Measurements from ENCODE around the gene ZNF814.
"Not testable (repeated sequence)": the region's sequence is repeated elsewhere in the genome, so short reads cannot be mapped to it uniquely, and the experiment has no call there.

Gene ZNF814

GRCh38 chr19:57854117-57854516 is 34.7 kb downstream of the ZNF814 start:
- not testable (repeated sequence) for DNase-seq (ENCODE audit: low spot score)

DNA sequence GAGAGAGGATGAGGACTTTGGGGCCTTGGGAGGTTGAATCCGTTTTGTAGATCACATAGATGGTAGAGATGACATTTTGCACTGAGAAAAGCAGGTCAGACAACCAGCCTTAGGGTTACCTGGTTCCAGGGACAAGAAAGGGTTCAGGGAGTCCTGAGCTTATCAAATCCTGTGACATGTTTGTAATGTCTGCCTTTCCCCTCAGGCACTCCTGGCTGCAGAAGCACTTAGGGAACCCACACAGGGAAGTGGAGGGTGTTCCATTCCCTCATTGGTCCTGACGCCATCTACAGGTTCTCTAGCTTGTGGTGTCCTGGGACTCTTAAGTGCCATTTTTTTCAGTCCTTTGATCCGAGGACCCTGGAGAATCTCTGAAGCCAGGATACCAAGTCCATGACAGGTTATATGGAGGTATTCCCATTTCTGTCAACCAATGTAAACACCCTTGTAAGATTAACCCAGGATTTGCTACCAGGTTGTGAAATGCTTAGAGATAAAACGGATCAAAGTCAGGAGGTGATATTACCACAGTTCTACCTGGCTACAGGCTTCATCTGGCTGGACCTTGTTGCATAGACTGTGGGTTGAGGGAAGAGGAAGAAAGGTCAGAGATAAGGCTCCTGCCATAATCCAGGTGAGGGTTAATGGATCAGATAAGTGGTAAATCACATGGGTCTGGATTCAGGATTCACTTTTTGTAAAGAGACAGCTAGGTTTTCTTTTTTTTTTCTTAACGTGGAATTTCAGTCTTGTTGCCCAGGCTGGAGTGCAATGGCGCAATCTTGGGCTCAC is 36.8 kb downstream of the ZNF814 start:
- not testable (repeated sequence) for DNase-seq (ENCODE audit: low spot score)

- DNase-seq (ENCODE audit: low spot score): peak; percentile 14
These were observed 38.3 kb downstream of the ZNF814 start for GRCh38 chr19:57850553-57851017.

GRCh38 chr19:57849666-57850473 is 39.0 kb downstream of the ZNF814 start, which contains the start of gene ZNF587:
Gene ZNF587 (plus strand): TSS chr19:57849859. CDS start chr19:57850039, 180 bp downstream.
- peak; percentile 83 for DNase-seq (ENCODE audit: low spot score)

- not testable (repeated sequence) for DNase-seq (ENCODE audit: low spot score)
These were observed 39.6 kb downstream of the ZNF814 start for GRCh38 chr19:57849162-57849665.

GRCh38 chr19:57847164-57847563 is 41.7 kb downstream of the ZNF814 start:
- not testable (repeated sequence) for DNase-seq (ENCODE audit: low spot score)

DNA sequence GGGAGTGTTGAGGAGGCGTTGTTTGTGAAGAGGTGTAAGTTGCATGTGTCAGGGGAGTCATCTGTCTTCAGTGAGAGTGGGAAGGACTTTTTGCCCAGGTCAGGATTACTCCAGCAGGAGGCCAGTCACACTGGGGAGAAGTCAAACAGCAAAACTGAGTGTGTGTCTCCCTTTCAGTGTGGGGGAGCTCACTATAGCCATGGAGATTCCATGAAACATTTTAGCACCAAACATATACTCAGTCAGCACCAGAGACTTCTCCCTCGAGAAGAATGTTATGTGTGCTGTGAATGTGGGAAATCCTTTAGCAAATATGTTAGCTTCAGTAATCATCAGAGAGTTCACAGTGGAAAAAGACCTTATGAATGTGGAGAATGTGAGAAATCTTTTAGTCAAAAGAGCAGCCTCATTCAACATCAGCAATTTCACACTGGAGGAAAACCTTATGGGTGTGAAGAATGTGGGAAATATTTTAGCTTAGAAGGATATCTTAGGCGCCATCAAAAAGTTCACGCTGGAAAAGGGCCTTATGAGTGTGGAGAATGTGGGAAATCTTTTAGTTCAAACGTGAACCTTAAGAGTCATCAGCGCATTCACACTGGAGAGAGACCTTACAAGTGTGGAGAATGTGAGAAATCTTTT is 47.6 kb downstream of the ZNF814 start:
- no peak for DNase-seq (ENCODE audit: low spot score)

DNA sequence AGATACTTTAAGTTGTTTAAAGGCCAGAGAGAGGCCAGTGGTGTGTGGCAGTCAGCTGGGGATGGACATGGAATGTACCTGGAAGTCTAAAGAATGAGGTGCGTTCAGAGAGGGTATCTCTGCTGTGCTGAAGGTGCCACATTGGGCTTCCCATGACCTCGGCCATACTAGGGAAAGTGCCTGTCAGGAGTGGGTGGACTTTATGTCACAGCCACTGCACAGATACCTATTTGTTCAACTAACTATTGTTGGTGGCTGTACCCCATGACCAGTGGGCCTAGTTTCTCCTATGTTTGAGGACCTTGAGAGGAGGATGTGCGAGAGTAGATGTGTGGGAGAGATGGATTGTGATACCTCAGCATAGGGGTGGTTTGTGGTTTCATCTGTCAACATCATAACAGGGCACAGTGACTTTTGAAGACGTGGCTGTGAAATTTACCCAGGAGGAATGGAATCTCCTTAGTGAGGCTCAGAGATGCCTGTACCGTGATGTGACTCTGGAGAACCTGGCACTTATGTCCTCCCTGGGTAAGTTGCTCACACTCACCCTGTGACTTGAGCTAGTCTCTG is 50.1 kb downstream of the ZNF814 start:
- not testable (repeated sequence) for DNase-seq (ENCODE audit: low spot score)

GRCh38 chr19:57836991-57837390 is 51.8 kb downstream of the ZNF814 start:
- DNase-seq (ENCODE audit: low spot score): not testable (repeated sequence)

DNA sequence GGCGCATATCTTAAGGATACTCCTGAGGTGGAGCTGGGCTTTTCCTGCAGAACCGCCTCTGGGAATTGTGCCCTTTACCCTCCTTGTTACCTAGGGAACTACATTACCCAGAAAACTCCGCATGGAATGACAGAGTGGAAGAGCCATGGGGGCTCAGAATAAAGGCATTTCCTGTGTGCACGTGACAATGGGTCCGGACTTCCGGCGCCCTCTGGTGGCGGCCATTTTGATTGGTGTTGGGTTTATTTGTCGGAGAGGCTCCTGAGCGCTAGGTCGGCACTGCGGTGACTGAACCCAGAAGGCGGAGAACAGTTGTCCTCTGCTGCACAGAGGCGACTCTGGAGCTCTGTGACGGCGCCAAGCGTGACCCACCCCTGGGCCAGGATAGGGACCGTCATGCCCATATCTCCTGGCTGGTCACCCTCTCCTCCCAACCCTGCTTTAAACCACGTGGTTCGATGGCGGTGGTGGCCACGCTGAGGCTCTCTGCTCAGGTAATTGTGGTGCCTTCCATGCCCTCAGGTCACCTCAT is 58.7 kb downstream of the ZNF814 start, which contains the start of gene ZNF587B:
Gene ZNF587B, plus strand, starts transcription at position 229 of the 532 bp plus-strand sequence. Its CDS starts 230 bp downstream, at position 459.
- no peak for DNase-seq (ENCODE audit: low spot score)

DNA sequence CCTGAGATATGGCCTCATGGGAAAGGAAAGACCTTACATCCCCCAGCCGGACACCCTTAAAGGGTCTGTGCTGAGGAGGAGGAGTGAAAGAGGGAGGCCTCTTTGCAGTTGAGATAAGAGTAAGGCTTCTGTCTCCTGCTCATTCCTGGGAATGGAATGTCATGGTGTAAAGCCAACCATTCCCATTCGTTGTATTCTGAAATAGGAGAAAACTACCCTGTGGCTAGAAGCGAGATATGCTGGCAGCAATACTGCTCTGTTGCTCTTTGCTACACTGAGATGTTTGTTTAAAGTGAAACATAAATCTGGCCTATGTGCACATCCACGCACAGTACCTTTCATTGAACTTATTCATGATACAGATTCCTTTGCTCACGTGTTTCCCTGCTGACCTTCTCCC is 59.5 kb downstream of the ZNF814 start:
- DNase-seq (ENCODE audit: low spot score): no peak

DNA sequence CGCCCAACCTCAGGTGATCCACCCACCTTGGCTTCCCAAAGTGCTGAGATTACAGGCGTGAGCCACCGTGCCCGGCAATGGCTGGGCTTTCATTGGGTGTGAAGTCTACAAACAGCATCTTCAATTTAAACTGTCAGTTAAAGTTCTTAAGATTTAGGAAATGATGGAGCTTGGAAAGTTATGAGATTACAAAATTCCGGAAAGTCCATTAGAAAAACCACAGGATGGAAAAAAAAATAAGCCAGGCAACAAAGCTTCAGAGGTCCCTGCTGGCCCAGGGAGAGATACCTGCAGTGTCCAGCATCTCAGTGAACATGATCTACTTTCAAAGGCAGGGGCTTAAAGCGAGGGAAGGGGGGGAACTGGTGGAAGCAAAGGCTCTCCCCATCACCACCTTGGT is 63.3 kb downstream of the ZNF814 start:
- no peak for DNase-seq (ENCODE audit: low spot score)

- not testable (repeated sequence) for DNase-seq (ENCODE audit: low spot score)
These were observed 65.2 kb downstream of the ZNF814 start for GRCh38 chr19:57823608-57824007.

DNA sequence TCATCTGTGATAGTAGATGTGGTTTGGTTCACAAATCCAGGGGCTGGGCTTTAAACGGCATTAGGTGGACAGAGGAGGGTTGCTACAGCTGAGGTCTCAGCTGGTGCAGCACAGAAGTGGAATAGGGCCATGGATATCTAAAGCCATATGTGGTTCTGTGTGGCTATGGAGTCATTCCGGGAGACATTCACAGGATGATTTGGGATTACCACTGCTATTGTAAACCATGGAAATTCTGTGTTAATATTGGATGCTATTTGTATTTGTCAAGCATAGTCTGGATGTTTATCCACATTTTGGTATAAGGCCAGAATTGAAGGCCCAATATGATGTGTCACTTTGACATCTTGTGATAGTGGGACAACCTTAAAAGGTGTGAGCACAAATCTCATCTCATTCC is 65.7 kb downstream of the ZNF814 start:
- not testable (repeated sequence) for DNase-seq (ENCODE audit: low spot score)

GRCh38 chr19:57821501-57821900 is 67.3 kb downstream of the ZNF814 start:
- not testable (repeated sequence) for DNase-seq (ENCODE audit: low spot score)

GRCh38 chr19:57821095-57821494 is 67.7 kb downstream of the ZNF814 start:
- not testable (repeated sequence) for DNase-seq (ENCODE audit: low spot score)

DNA sequence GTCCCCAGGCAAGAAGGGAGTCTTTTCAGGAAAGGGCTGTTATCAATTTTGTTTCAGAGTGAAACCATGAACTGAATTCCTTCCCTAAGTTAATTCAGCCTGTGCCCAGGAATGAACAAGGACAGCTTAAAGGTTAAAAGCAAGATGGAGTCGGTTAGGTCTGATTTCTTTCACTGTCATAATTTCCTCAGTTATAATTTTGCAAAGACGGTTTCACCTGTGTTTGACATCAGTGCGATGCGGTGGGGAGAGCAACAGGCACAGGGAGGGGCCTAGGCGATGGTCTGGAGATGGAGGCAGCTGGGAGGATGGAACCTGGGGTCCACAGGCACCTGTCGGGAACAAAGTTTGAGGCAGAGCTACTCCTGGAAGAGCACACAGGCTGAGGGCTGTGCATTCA is 68.2 kb downstream of the ZNF814 start:
- DNase-seq (ENCODE audit: low spot score): no peak

GRCh38 chr19:57819475-57820148 is 69.2 kb downstream of the ZNF814 start:
- peak; percentile 94 for DNase-seq (ENCODE audit: low spot score)

DNA sequence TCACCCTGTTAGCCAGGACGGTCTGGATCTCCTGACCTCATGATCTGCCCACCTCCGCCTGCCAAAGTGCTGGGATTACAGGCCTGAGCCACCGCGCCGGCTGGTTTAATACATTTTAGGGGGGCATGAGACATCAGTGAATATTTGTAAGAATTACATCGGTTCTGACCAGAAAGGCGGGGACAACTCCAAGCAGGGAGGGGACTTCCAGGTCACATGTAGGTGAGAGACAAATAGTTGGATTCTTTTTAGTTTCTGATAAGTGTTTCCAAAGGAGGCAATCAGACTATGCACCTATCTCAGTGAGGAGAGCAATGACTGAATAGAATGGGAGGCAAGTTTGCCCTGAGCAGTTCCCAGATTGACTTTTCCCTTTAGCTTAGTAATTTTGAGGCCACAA is 70.5 kb downstream of the ZNF814 start:
- no peak for DNase-seq (ENCODE audit: low spot score)

- no peak for DNase-seq (ENCODE audit: low spot score)
These were observed 70.9 kb downstream of the ZNF814 start for GRCh38 chr19:57817976-57818375.

GRCh38 chr19:57816652-57817051 is 72.2 kb downstream of the ZNF814 start:
- no peak for DNase-seq (ENCODE audit: low spot score)

All from AG20443 (cell line).